ENCODE data around the gene YARS2.
"Not testable (repeated sequence)": the region's sequence is repeated elsewhere in the genome, so short reads cannot be mapped to it uniquely, and the experiment has no call there.

YARS2 gene

GRCh38 chr12:32754111-32754510, 1.6 kb downstream of the YARS2 start:
- DNase-seq (ENCODE audit: low read depth in 1 of 2, low spot score in 1 of 2): no peak

DNA sequence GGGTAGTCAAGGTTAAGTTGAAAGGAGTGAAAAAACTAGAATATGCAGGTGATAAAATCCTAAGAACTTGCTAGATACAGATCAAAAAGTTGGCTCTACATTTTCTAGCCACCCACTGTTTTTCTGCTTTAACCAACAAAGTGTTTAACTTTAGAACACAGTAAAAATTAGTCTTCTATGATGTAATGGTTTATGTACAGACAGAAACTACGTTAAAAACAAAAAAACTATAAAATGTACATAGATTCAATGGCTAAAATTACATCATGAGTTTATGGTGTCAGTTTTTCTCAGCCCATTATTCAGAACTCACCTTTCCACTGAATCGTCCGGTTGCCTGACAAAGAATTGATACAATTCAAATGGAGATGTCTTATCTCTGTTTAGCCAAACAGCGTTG, 2.1 kb downstream of the YARS2 start:
- no peak for DNase-seq (ENCODE audit: low read depth in 1 of 2, low spot score in 1 of 2)

DNA sequence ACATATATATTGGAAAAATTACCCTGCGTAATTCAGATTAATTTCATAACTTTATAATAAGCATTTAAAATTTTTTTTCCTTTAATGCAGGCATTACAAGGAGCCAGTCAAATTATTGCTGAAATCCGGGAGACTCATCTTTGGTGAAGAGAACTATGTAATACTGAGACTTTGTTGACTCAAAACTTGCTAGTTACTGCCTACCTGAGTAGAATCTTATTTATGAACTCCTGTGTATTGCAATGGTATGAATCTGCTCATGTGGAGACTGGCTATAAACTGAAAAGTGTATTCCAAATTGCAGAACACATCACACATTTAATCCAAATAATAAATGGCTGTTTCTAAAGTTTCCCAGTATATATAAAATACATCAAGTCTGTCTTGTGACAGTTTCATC, 12.4 kb downstream of the YARS2 start:
- no peak for DNase-seq (ENCODE audit: low read depth in 1 of 2, low spot score in 1 of 2)

GRCh38 chr12:32742133-32742532, 13.6 kb downstream of the YARS2 start:
- no peak for DNase-seq (ENCODE audit: low read depth in 1 of 2, low spot score in 1 of 2)

DNA sequence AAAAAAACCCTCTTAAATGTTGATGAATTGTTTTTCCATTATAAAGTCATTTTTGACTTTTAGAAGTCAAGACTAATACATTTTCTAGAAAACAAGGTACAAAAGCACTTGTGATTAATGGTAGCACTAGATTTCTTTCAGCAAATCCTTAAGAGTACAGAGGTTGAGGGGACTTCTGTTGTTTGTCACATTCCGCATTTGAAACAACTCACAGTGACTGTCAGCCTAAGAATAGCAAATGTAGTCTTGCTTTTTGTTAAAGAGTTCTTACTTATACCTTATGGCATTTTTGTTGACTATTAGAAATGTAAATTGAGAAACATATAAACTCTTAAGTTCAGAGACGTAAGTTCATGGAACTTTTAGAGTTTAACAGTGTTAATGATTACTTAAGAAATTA, 16.4 kb downstream of the YARS2 start:
- no peak for DNase-seq (ENCODE audit: low read depth in 1 of 2, low spot score in 1 of 2)

- DNase-seq (ENCODE audit: low read depth in 1 of 2, low spot score in 1 of 2): no peak
These were observed 18.0 kb downstream of the YARS2 start for GRCh38 chr12:32737715-32738114.

DNA sequence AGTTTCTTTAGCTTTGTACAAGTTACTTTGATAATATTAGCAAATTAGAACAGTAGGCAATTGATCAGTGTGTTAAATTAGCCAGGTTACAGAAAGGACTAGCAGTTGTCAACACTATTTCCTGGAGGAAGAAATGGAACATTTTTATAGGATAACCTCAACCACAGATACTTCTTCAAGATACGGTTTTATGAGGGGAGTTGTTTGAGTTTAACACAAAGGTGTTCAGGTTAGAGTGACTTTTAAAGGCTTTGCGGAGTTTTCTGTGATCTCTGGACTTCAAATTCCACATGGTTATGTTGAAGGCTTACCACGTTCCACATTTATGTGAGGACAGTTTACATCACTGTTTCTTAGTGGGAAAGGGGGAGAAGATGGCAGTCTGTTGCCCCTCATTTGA, 19.3 kb downstream of the YARS2 start:
- no peak for DNase-seq (ENCODE audit: low read depth in 1 of 2, low spot score in 1 of 2)

DNA sequence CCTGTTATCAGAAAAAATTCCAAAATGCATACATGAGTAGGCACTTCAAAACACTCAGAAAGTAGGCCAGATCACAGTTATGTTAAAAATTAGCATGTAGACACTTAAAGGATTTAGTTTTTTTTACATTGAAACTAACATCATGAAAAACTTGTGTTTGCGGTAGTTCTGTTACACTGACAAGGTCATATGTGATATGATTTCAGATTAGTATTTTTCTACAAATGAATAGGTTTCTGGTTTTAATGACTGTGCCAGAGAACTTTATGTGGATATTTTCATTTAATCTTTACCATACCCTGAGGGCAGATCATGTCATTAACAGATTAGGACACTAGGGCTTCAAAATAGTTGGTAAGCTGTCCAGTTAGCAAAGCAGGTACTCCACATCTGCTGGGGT, 20.7 kb downstream of the YARS2 start:
- DNase-seq (ENCODE audit: low read depth in 1 of 2, low spot score in 1 of 2): no peak

- DNase-seq (ENCODE audit: low read depth in 1 of 2, low spot score in 1 of 2): no peak
These were observed 28.5 kb downstream of the YARS2 start for GRCh38 chr12:32727237-32727636.

DNA sequence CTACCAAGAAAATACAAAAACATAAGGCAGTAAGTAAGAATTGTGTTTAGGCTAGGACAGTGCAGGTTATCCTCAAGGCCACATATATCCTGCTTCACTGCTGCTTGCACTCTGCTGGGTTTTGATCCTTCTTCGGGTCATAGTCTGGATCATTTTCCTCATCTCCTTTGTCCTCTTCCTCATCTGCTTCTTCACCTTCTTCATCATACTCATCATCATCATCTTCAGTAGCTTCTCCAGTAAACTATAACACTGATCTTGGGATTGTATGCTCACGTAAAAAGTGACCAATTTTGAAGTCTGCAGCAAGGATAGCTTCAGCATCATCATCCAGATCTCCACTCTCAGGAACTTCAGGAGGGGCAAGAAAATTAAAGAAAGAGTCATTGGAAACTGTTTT, 29.4 kb downstream of the YARS2 start:
- DNase-seq (ENCODE audit: low read depth in 1 of 2, low spot score in 1 of 2): no peak

GRCh38 chr12:32725308-32725707, 30.4 kb downstream of the YARS2 start:
- not testable (repeated sequence) for DNase-seq (ENCODE audit: low read depth in 1 of 2, low spot score in 1 of 2)

DNA sequence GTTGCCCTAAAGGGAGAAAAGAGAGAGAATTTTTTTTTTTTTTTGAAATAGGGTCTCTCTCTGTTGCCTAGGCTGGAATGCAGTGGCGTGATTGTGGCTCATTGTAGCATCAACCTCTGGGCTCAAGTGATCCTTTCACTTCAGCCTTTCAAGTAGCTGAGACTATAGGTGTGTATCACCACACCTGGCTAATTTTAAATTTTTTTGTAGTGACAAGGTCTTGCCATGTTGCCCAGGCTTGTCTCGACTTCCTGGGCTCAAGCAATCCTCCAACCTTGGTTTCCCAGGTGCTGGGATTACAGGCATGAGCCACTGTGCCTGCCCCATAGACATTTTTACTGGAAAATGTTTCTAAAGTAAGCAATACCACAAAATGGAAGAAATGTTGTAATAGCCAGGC, 36.8 kb downstream of the YARS2 start:
- no peak for DNase-seq (ENCODE audit: low read depth in 1 of 2, low spot score in 1 of 2)

DNA sequence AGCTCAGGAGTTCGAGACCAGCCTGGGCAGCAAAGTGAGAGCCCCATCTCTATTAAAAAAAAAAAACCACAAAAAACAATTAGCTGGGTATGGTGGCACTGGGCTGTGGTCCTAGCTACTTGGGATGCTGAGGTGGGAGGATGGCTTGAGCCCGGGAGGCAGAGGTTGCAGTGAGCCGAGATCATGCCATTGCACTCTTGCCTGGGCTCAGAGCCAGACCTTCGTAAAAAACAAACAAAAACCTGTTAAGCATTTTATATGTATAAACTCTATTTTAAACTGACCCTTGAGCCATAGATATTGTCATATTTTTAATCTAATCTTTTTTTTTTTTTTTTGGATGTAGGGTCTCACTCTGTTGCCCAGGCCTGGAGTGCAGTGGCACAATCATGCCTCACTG, 40.9 kb downstream of the YARS2 start:
- no peak for DNase-seq (ENCODE audit: low read depth in 1 of 2, low spot score in 1 of 2)

GRCh38 chr12:32708926-32709325, 46.8 kb downstream of the YARS2 start:
- no peak for DNase-seq (ENCODE audit: low read depth in 1 of 2, low spot score in 1 of 2)

DNA sequence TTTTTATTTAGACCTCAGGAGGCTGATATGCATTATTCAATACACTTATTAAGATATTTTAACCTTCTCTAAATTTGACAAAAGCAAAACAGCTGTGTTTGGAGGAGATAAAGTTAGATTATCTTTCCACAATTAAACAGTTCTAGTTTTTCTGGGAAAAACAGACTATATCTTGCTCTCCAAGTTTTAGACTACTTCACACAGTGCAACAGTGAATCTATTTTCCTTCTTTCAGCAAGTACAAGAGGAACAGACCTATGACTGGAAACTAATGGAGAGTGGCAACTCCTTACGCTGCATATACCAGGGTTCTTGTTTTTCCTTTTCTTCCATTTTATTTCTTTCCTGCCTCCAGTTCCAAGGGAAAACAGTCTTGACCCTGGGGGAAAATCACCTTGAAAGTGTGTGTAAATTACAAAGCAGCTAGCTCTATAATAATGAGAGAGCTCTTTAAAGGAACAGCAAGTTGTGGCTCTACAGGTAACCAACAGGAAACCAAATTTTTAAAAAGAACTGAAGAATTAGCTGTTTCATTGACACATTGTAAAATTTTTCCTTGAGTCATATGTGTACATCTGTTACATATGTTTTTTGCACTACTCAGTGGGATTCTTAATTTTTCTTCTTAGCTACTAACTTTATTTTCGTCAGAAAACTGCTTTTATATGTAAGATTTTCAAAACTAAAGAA, 49.2 kb downstream of the YARS2 start:
- no peak for DNase-seq (ENCODE audit: low read depth in 1 of 2, low spot score in 1 of 2)

GRCh38 chr12:32705783-32706182, 49.9 kb downstream of the YARS2 start:
- no peak for DNase-seq (ENCODE audit: low read depth in 1 of 2, low spot score in 1 of 2)

DNA sequence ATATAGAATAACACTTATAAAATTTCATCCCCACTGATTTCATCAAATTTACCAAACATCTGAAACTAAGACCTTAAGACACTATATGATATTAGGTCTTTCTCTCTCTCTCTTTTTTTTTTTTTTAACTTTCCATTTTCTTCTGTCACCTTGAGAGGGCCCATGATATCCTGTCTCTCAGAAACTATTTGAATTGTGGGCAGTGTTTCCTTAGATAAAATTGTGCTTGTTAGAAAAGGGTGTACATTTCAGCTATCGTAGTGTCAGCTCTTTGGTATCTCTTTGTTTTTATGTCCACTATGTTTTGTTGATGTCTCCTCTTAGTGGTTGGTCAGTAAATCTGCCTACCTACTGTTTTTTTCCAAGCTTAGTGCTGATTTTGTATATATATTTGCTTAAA, 52.8 kb downstream of the YARS2 start:
- no peak for DNase-seq (ENCODE audit: low read depth in 1 of 2, low spot score in 1 of 2)

DNA sequence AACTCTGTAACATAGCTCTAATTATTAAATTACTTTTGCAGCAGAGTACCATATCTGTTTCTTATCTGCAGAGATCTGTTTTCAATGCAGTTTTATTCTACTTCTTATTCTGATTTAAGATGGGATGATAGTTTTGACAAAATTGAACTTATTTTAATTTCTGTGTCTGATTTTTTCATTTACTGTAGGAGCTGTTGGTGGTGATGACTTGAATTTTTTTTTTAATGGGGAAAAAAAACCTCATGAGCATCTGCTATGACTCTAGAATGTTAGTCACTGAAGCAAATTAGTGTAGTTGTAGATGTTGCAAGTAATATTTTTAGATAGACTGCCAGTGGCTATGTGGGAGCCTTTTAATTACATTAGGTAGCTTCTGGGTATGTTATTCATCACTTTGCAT, 53.2 kb downstream of the YARS2 start:
- DNase-seq (ENCODE audit: low read depth in 1 of 2, low spot score in 1 of 2): no peak

DNA sequence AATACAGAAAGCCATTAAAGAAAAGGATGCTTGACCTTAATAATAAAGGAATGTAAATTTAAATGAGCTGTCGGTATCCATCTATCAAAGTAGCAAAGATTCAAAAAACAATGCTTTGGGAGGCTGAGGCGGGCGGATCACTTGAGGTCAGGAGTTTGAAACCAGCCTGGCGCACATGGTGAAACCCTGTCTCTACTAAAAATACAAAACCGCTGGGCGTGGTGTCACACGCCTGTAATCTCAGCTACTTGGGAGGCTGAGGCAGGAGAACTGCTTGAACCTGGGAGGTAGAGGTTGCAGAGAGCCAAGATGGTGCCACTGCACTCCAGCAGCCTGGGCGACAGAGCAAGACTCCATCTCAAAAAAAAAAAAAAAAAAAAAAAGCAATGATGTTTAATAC, 56.3 kb downstream of the YARS2 start:
- DNase-seq (ENCODE audit: low read depth in 1 of 2, low spot score in 1 of 2): not testable (repeated sequence)

DNA sequence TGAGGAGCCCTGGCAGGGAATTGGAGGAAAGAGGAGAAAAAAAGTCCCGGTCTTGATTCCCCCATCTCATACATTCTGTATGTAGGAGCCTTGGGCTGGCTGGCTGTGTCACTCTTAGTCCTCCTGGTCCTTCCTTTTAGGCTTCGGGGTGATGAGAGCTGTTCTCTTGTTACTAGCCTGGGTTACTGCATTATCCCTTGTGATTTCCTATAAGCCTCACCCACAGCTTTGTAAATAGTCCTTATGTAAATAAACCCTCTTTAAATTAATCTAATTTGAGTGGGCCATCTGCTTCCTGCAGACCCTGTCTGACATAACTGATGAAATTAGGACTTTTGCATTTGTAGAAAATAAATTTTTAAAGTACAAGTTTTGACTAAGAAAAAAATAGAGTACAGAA, 57.4 kb downstream of the YARS2 start:
- DNase-seq (ENCODE audit: low read depth in 1 of 2, low spot score in 1 of 2): no peak

DNA sequence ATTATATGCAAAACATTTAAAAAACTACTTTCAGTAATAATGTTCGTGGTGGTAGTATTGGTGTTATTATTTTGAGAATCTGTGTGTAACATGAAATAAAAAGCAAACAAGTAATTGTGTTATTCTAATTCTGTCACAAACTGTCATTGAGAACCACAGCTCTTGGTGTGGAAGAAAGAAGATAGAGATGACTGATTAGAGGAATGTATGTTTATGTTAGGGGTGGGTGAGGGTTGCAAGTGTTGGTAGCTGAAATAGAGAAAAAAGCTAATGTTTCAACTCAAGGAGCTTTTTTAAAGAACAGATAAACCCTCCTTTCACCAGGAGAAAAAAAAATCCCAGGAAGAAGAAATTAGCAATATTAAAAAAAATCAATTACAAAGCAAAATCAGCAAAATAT, 58.3 kb downstream of the YARS2 start:
- no peak for DNase-seq (ENCODE audit: low read depth in 1 of 2, low spot score in 1 of 2)
